HT1080 (cell line): ENCODE measurements around the gene MECP2. TPM values are rescaled to one million over a fixed set of nuclear protein-coding genes. Genes with fewer than 3 reads are reported as not detected.

Experiments used
- DNase-seq: peaks from one replicate; pipeline ENCODE4 v3.0.0-alpha.2; 2015; ENCODE audit warnings: low read depth
- total RNA-seq: library from RNA; depleted of rRNA; stranded (reverse); fragments of >200 nt; shearing (Covaris generic); gene quantifications from 2 replicates; pipeline ENCODE4 v1.2.3, GENCODE V29; 2014

MECP2 gene
- total RNA-seq, 1 experiment from 2014 or later, result 32.0 TPM

GRCh38 chrX:154116426-154117211 is 19.1 kb upstream of the MECP2 start:
- DNase-seq, result no peak

- no peak for DNase-seq
Measured at GRCh38 chrX:154115750-154116149, 18.2 kb upstream of the MECP2 start.

- DNase-seq, result no peak
Measured at GRCh38 chrX:154115071-154115470, 17.6 kb upstream of the MECP2 start.

GRCh38 chrX:154114652-154115051 is 17.1 kb upstream of the MECP2 start:
- no peak for DNase-seq

GRCh38 chrX:154113729-154114128 is 16.2 kb upstream of the MECP2 start:
- DNase-seq, result no peak

- DNase-seq, result no peak
Measured at GRCh38 chrX:154098551-154098950, 1.0 kb upstream of the MECP2 start.

- peak; percentile 20 for DNase-seq
Measured at GRCh38 chrX:154097003-154097588, 421 bp downstream of the MECP2 start.

- DNase-seq, result no peak
Measured at GRCh38 chrX:154096140-154097002, 1.1 kb downstream of the MECP2 start.

GRCh38 chrX:154094833-154095232 is 2.7 kb downstream of the MECP2 start:
- DNase-seq, result no peak

GRCh38 chrX:154093965-154094364 is 3.6 kb downstream of the MECP2 start:
- DNase-seq, result no peak

- DNase-seq, result no peak
Measured at GRCh38 chrX:154092371-154092770, 5.1 kb downstream of the MECP2 start.

GRCh38 chrX:154091678-154092077 is 5.8 kb downstream of the MECP2 start:
- no peak for DNase-seq

GRCh38 chrX:154090731-154091130 is 6.8 kb downstream of the MECP2 start:
- DNase-seq, result no peak

GRCh38 chrX:154084449-154085300 is 12.8 kb downstream of the MECP2 start:
- DNase-seq, result no peak

GRCh38 chrX:154083126-154083517 is 14.4 kb downstream of the MECP2 start:
- DNase-seq, result no peak

GRCh38 chrX:154082396-154083125 is 15.0 kb downstream of the MECP2 start:
- peak; percentile 29 for DNase-seq

GRCh38 chrX:154077101-154077500 is 20.4 kb downstream of the MECP2 start:
- DNase-seq, result no peak

GRCh38 chrX:154074199-154074598 is 23.3 kb downstream of the MECP2 start:
- DNase-seq, result peak; percentile 69

- no peak for DNase-seq
Measured at GRCh38 chrX:154072192-154072591, 25.3 kb downstream of the MECP2 start.

GRCh38 chrX:154068560-154068959 is 29.0 kb downstream of the MECP2 start:
- DNase-seq, result no peak
